ENCODE data around the gene PTPRT.

Gene PTPRT

GRCh38 chr20:42360621-42361020, 829.1 kb downstream of the PTPRT start:
- FAIRE-seq: no peak

DNA sequence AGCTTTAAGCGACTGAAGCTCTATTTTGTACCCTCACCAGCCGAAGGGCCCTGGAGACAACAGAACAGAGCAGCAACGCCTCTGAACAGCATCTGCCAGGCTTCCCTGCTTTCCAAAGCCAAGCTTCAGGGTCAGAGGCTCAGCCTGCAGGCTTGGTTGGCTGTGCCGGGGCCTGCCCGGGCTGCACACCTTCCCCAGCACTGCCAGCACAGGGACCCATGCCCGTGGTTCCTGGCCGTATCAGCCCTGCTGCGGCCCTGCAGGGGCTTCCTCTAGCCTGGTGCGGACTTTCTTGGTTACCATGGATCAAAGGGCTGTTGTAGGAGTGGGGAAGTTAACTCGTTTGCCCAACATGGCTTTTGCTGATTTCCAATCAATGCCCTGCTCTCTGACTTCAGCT, 830.1 kb downstream of the PTPRT start:
- no peak for FAIRE-seq

GRCh38 chr20:42352096-42352495, 837.6 kb downstream of the PTPRT start:
- no peak for FAIRE-seq

GRCh38 chr20:42350521-42350920, 839.2 kb downstream of the PTPRT start:
- FAIRE-seq: no peak

DNA sequence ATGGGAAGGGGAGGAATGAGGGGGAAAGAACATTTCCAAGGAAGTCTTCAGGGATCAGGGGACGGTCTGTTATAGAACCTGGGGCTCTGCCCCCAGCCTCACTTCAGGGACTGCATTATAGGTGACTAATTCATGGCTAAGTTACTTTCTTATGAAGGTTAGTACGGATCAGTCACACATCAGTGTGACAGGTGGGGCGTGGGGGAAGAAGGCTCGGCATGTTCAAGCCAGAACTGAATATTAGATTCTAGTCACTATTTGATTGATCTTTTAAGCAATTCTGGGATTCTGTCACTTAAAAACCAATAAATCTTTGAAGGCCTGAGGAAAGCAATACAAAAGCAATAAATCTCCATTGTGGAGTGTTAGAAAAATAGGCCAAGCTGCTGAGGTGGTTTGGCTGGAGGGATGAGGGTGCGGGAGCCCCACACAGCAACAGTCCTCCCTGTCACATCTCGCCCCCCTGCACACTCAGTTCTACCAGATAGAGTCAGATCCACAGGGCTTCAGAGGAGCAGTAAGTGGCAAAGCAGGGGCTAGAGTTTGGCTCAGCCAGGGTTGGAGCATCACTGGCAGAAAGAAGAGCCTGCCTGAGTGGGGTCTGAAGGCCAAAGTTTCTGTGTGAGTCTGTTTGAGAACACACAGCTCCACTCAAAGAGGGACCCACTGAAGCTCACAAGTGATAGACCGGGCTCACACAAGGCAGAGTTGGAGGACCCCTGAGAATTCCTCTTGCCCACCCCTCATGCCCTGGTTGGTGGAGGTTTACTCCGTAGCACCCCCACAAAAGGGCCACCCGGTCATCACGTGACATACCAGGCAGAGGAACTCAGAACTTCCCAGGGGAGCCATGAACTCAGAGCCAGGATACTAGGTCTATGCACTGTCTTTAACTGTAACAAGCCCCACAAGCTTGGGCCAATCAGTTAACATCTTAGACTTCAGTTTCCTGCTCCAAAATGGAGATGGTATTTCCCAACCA, 843.2 kb downstream of the PTPRT start:
- no peak for FAIRE-seq

GRCh38 chr20:42341654-42342053, 848.1 kb downstream of the PTPRT start:
- FAIRE-seq: no peak

- FAIRE-seq: no peak
Measured at GRCh38 chr20:42340368-42340767, 849.3 kb downstream of the PTPRT start.

- no peak for FAIRE-seq
Measured at GRCh38 chr20:42338294-42339201, 851.2 kb downstream of the PTPRT start.

GRCh38 chr20:42336576-42336975, 853.1 kb downstream of the PTPRT start:
- no peak for FAIRE-seq

DNA sequence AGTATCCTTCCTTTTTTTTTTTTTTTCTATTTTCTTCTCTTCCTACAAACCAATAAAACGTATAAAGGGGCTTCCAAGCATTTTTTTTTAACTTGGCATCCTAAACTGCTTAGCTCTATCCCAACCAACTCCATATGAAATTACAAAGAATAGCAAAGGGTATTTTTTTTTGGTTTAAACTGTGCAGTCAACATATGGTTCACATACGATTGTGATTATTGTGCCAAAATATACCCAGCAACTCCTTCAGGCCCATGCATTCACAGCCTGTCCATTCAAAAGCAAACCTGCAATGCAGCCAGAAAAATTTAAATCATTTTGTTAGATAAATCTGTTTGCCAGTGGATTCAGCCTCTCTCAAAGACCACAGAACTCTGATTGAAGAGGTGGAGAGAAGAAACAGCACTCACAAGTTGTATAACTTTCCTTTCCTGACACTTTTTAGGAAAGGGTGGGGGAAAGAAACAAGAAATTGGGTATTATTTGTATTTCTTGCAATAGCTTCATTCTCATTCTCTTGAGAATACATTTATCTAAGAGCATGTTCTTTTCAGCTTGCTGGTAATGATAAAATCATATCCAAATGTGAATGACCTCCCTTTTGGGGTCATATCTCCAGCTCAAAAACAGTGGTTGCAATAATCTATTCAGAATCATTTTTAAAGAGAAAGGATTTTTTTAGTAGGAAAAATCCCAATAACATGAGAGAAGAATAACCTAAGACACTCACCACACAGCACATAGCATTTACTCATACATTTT, 870.3 kb downstream of the PTPRT start:
- no peak for FAIRE-seq

- no peak for FAIRE-seq
Measured at GRCh38 chr20:42313704-42314103, 876.0 kb downstream of the PTPRT start.

DNA sequence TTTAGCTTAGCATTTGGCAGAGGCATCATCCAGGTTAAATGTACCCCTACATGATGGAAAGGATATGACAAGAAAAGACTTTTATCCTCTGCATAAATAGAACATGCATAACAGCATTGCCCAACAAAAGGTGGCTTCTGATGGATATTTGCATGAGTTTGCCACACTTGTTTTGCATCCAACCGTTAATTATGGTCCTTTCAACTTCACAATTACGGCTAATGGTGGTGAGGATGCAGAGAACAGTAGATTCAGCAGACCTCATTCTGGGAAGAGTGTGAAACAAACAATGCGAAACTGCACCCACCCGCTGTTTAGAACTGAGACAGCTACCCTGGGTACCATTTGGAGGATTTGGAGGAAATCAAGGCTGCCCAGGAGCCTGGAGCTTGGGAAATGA, 880.7 kb downstream of the PTPRT start:
- FAIRE-seq: no peak

GRCh38 chr20:42308171-42308570, 881.5 kb downstream of the PTPRT start:
- no peak for FAIRE-seq

DNA sequence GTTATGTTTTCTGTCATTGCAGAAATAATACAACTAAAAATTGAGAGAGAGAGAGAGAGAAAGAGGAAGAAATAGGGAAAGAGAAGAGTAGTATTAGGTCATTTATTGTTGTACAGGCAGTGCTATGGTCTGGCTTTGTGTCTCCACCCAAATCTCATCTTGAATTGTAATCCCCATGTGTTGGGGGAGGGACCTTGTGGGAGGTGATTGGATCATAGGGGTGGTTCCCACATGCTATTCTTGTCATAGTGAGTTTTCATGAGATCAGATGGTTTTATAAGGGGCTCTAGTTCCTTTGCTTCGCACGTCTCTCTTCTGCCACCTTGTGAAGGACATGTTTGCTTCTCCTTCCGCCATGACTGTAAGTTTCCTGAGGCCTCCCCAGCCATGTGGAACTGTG, 894.1 kb downstream of the PTPRT start:
- no peak for FAIRE-seq

DNA sequence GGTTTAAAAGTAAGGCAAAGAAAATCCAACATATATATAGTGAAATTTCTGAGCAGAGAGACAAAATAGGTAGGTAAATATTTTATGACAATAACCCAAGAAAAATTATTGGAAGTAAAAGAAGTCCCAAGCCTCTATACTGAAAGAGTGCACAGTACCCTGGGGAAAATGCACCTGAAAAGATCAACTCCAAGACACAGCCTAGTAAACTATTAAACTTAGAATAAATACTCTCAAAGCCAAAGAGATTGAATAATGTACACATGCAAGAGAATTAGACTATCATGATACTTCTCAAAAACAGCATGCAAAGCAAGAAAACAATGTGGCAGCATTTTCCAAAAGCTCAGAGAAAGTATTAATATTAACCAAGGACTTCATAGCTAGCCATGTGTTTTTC, 894.7 kb downstream of the PTPRT start:
- no peak for FAIRE-seq

GRCh38 chr20:42281801-42282200, 907.9 kb downstream of the PTPRT start:
- no peak for FAIRE-seq

DNA sequence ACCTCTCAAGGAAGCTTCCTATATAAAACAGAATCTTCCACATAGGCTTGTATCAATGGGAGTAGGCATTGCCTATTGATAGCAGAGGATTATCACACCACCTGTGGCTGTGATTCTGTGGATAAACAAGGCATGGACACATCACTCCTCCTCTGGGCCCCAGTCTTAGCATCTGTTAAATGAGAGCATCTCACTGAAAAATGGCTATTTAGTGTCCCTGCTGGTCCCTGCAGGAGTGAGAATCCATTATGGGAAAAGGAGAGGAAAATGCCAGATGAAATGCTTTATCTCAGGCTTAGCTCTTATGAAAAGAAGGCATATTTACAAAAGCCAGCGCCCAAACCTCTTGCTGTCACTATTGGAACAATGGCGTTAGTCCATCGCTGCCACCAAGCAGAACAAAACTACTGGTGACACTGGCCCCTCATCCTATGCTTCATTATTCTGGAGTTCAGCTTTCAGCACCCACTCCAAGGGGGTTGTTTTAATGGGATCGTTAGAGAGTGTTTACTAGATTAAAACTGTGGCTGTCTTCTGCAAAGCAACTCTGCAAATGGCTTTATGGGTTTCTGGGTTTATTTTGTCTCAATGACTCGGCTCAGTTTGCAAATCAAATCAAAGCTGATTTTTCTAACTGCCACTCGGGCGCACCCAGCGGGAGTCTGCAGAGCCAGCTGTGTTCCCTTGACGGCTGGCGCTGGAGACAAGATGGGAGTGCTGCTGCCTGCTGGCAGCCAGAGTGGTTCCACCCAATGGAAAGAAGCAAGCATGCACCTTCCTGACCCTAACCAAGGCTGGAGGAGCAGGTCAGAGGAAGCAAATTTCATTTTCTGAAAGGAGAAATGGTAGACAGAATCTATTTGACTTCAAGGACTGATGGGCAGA, 912.7 kb downstream of the PTPRT start:
- FAIRE-seq: no peak

- FAIRE-seq: no peak
Measured at GRCh38 chr20:42274986-42275385, 914.7 kb downstream of the PTPRT start.

- FAIRE-seq: no peak
Measured at GRCh38 chr20:42272516-42272915, 917.2 kb downstream of the PTPRT start.

GRCh38 chr20:42270539-42270938, 919.2 kb downstream of the PTPRT start:
- FAIRE-seq: no peak

DNA sequence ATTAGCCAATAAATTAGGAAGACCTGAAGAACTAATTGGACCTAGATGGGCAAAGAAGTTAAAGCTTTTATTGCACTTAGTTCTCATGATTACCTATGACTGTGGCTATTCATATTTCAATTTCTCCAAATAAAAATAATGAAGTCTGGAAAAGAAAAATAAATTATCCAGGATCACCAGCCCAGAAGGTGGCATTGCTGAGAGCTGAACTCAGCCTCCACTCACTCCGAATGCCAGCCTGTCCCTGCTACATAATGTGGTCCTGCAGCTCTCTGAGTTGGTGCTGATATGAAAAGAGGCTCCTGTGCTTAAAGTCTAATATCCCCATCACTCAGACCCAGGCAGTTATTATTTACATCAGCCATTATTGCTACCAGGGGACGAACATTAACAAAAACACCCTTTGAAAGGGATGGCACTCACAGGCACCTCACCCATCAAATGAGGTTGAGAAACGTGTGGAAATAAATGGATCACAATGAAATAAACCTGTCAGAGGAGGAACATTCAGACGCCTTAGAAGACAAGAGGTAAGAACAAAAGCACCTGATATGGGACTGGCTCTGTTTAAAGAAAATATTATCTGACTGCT, 921.8 kb downstream of the PTPRT start:
- no peak for FAIRE-seq

Data from colon (tissue), 2 donors.